Right lobe of liver (tissue), 6 donors: ENCODE data around the gene CMTM7. TPM values are rescaled to one million over a fixed set of nuclear protein-coding genes. Genes with fewer than 3 reads are reported as not detected.
"Not testable (repeated sequence)": the region's sequence is repeated elsewhere in the genome, so short reads cannot be mapped to it uniquely, and the experiment has no call there.

Source experiments
- ATAC-seq, 4 donors: fragments of 200-7000 bp; cut with Tn5 transposase; one replicate each; pipeline ENCODE4 v1.9.1; 2020; ENCODE audit warnings: mild to moderate bottlenecking in 4 of 4, moderate library complexity in 4 of 4
- DNase-seq, 3 donors: peaks; one replicate each; pipeline ENCODE4 v3.0.0-alpha.2; 2020
- H3K27ac ChIP-seq, 3 donors: fragments of 200-600 bp; one replicate each; pipeline ENCODE4 v1.8.0; 2022
- H3K27me3 ChIP-seq, 2 donors: fragments of 200-600 bp; one replicate each; pipeline ENCODE4 v1.8.0; 2022
- H3K36me3 ChIP-seq, 4 donors: fragments of 200-600 bp; sonication (generic) in 1 of 4; one replicate each; pipeline versions ENCODE4 v1.5.1 to v1.8.0; 2017 to 2022; ENCODE audit warnings: control low read depth in 1 of 4
- H3K4me1 ChIP-seq, 4 donors: fragments of 200-600 bp; sonication (generic) in 1 of 4; one replicate each; pipeline versions ENCODE4 v1.5.1 to v1.8.0; 2017 to 2022; ENCODE audit warnings: control low read depth in 1 of 4
- H3K4me3 ChIP-seq, 3 donors: fragments of 200-600 bp; one replicate each; pipeline ENCODE4 v1.8.0; 2022
- H3K9me3 ChIP-seq, 4 donors: fragments of 200-600 bp; sonication (generic) in 1 of 4; one replicate each; pipeline versions ENCODE4 v1.5.1 to v1.8.0; 2017 to 2022; ENCODE audit warnings: control low read depth in 1 of 4
- CTCF ChIP-seq, 4 donors: fragments of 200-600 bp in 3 of 4; fragments of 450-650 bp in 1 of 4; IDR thresholded peaks; one replicate each; pipeline versions ENCODE4 v1.5.1 to v1.8.0; 2016 to 2022; ENCODE audit warnings: antibody characterized with exemption in 4 of 4, mild to moderate bottlenecking in 2 of 4
- POLR2A ChIP-seq: fragments of 450-650 bp; IDR thresholded peaks from one replicate; pipeline ENCODE4 v1.6.1; 2017; ENCODE audit warnings: antibody characterized with exemption, mild to moderate bottlenecking
- WGBS: methylation state at CpG from one replicate; pipeline ENCODE4 v1.1.6; 2018; ENCODE audit warnings: low coverage, low lambda C conversion rate; ENCODE audit not compliant: insufficient coverage; ENCODE audit errors: missing lambda C conversion rate; 5-methylcytosine and 5-hydroxymethylcytosine counted together
- intact Hi-C, 2 donors: fragments of 100-400 bp; cut with DNase I; formaldehyde crosslinking; loops; one replicate each; pipeline versions ENCODE4 v1.11.2 to v1.14.1; 2022
- total RNA-seq, 6 experiments: library from RNA; depleted of rRNA in 2 of 6; stranded (reverse); fragments of >200 nt in 2 of 6; fragmentation: NEBNext Ultra II Directional in 3 of 6; extraction: Animal tissue kit (Norgen Biotek cat#: 25700) in 3 of 6; gene quantifications; one replicate each; pipeline versions ENCODE4 v1.1.0 to v1.2.4, GENCODE V29; 2016 to 2023
- donor health status: DM: no; HTN: yes; CAD: no.
- donor health status: DM: no; HTN: no; CAD: no.
- donor health status: DM: no; HTN: no; CAD: no.
- donor health status: DM: no; HTN: yes; CAD: no.
- donor health status: DM: no; HTN: yes; CAD: no.

The CMTM7 gene
- total RNA-seq, 6 experiments from 2014 or later, result 2.7 to 9.8 (median 5.0) TPM

DNA sequence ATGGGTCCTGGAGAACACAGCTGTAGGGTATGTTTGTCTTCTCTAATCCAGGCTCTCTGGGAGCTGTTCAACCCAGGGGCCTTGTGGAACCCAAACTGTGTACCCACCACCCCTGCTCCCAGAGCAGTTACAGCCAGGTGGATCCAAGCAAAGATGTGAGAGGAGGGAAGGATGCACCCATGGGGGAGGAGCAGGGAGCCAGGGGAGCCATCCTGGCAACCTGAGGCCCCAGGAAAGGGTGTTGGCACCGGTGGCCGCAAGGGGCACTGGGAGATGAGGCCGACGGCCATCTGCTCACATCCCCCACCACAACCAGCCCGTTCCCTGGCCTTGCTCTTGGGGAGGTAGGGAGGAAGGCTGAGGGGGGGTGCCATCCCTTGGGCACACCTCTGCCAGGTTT is 67.8 kb downstream of the CMTM7 start:
- no CpG with 5 or more reads among the region's 5 CpGs for WGBS
- H3K4me3 ChIP-seq, result no peak overlapping the region

DNA sequence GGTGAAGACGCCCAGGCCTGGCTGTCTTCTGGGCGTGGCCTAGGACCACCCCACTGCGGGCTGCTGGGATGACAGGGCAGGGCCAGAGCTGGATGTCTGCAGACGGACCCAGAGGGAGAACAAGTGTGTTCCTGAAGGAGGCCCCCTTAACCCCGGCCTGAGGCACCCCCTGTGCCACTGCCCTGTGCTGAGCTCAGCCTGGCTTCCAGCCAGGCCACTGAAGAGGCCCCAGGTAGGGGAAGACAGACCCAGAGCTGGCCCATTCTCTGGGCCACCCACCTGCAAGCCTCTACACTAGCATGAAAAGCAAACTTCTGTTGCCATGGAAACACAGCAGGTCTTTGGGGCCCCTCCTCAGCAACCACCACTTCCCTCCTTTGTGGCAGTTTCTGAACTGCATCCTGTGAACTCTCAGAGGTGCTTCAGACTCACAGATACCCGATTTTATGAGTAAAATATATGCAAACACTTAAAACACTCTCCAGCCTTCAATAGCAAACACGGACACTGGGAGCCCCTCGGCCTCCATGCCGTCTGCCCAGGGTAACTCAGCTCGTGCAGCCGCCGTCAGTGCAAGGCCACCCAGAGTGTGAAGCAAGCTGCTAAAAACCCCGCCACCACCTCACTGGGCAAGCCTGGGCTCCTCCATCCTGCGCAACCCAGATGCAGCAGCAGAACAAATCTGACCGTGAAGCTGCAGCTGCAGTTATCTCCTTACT is 68.5 kb downstream of the CMTM7 start:
- TF ChIP-seq CTCF (IDR thresholded peaks at IDR 0.05) (no peak), POLR2A (no peak)
- Histone ChIP-seq H3K9me3 (no peaks in the 10 kb centered on the region), H3K27me3 (no peaks in the 10 kb centered on the region), H3K27ac (no peak overlapping the region), H3K36me3 (no peaks in the 10 kb centered on the region), H3K4me3 (no peak overlapping the region), H3K4me1 (peaks cover 0 to 6% (median under 1%) of the 10 kb centered on the region in 4 donors)
- ATAC-seq (peak; percentile 18 to 66 (median 54)), DNase-seq (no peak)
- intact Hi-C loops, result no loop called here
- 70% methylated on average over 5 of the region's 15 CpGs for WGBS

More for the DNA sequence above, 67.8 kb downstream of the CMTM7 start:
- TF ChIP-seq CTCF (IDR thresholded peaks at IDR 0.05) (no peak), POLR2A (no peak)
- Histone ChIP-seq H3K36me3 (no peaks in the 10 kb centered on the region), H3K27me3 (no peaks in the 10 kb centered on the region), H3K4me1 (peaks cover 0 to 14% (median 3%) of the 10 kb centered on the region in 4 donors), H3K27ac (no peak overlapping the region), H3K9me3 (no peaks in the 10 kb centered on the region)
- intact Hi-C loops, result no loop called here
- no peak for DNase-seq
- ATAC-seq, result peak in 1 of 4 donors; percentile 7

GRCh38 chr3:32460817-32461496 is 69.3 kb downstream of the CMTM7 start:
- intact Hi-C loops, H3K36me3 ChIP-seq, H3K27ac ChIP-seq, H3K4me3 ChIP-seq, H3K9me3 ChIP-seq, ATAC-seq, DNase-seq, H3K27me3 ChIP-seq, H3K4me1 ChIP-seq: not testable (repeated sequence)
- WGBS, result 85% methylated on average over 9 of the region's 10 CpGs

DNA sequence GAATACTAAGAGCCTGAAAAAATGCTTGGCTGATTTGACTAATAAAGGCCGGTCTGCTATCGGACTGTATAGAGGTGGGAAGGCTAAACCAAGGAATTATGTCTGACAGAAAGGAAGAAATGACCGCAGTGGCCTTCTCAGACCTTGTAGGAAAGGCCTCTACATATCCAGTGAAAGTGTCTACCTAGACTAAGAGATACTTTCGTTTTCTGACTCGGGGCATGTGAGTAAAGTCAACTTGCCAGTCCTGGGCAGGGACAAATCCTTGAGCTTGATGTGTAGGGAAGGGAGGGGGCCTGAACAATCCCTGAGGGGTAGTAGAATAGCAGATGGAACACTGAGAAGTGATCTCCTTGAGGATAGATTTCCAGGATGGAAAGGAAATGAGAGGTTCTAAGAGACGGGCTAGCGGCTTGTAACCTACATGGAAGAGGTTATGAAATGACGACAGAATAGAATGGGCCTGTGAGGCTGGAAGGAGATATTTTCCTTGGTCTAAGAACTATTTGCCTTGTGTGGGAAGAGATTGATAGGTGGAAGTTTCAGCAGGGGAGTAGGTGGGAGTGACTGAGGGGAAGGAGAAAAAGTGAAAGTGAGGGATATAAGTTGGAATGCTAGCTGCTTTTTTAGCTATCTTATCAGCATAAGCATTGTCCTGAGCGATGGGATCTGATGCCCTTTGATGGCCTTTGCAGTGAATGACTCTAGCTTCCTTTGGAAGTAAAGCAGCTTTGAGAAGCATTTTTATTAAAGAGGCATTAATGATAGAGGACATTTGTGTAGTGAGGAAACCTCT is 70.7 kb downstream of the CMTM7 start:
- 33% methylated on average over 7 of the region's 9 CpGs for WGBS

GRCh38 chr3:32463415-32463814 is 71.8 kb downstream of the CMTM7 start:
- H3K4me3 ChIP-seq, ATAC-seq, H3K27ac ChIP-seq, H3K36me3 ChIP-seq, H3K4me1 ChIP-seq, H3K9me3 ChIP-seq, DNase-seq, H3K27me3 ChIP-seq, intact Hi-C loops: not testable (repeated sequence)
- 94% methylated on average over 7 of the region's 7 CpGs for WGBS

More for the DNA sequence above, 70.7 kb downstream of the CMTM7 start:
- H3K36me3 ChIP-seq, H3K27me3 ChIP-seq, H3K4me1 ChIP-seq, H3K9me3 ChIP-seq, DNase-seq, intact Hi-C loops, ATAC-seq: not testable (repeated sequence)
- Histone ChIP-seq H3K4me3 (peak overlapping the region in 1 of 3 donors; percentile 4), H3K27ac (peak overlapping the region; percentile 37 to 43 (median 38))

DNA sequence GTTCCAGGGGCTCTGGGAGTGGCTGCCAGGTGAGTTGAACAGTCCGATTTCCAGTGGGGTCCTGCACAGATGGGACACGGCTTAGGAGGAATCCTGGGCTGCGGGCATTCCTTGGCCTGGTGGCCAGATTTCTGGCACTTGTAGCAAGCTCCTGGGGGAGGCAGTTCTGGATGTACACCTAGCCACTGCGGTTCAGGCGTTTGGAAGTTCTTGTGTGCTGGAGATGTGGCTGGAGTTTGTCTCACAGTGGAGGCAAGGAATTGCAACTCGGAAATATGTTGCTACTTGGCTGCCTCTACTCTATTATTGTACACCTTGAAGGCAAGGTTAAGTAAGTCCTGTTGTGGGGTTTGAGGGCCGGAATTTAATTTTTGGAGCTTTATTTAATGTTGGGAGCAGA is 73.1 kb downstream of the CMTM7 start:
- DNase-seq, H3K4me3 ChIP-seq, H3K27ac ChIP-seq, intact Hi-C loops, H3K27me3 ChIP-seq, ATAC-seq, H3K9me3 ChIP-seq, H3K36me3 ChIP-seq: not testable (repeated sequence)
- WGBS, result 91% methylated on average over 2 of the region's 7 CpGs
- peaks cover 0 to 15% (median 6%) of the 10 kb centered on the region in 4 donors for H3K4me1 ChIP-seq

GRCh38 chr3:32466808-32467207 is 75.2 kb downstream of the CMTM7 start:
- H3K9me3 ChIP-seq, DNase-seq, H3K27me3 ChIP-seq, H3K36me3 ChIP-seq, H3K27ac ChIP-seq, intact Hi-C loops, ATAC-seq, H3K4me3 ChIP-seq: not testable (repeated sequence)
- peaks cover 0 to 21% (median 9%) of the 10 kb centered on the region in 4 donors for H3K4me1 ChIP-seq
- 83% methylated on average over 2 of the region's 6 CpGs for WGBS
